Activated CD4-positive, CD25-positive, alpha-beta regulatory T cell treated with anti-CD3 and anti-CD28 coated beads, Interleukin-2, amount 50 U/mL, for 24 hours (primary cell): ENCODE results near the gene KRTAP5-5.
A peak's percentile ranks its signal among the peaks of the same experiment; 100 is the strongest.
"Not testable (repeated sequence)": the region's sequence is repeated elsewhere in the genome, so short reads cannot be mapped to it uniquely, and the experiment has no call there.

Experiments
- ATAC-seq, 2 donors: fragments of 150-1000 bp; cut with Tn5 transposase; one replicate each; pipeline ENCODE4 v1.10.0; 2021; ENCODE audit warnings: mild to moderate bottlenecking in 1 of 2, moderate library complexity in 1 of 2

Gene KRTAP5-5, protein sequence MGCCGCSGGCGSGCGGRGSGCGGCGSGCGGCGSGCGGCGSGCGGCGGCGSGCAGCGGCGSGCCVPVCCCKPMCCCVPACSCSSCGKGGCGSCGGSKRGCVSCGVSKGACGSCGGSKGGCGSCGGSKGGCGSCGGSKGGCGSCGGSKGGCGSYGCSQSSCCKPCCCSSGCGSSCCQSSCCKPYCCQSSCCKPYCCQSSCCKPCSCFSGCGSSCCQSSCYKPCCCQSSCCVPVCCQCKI

DNA sequence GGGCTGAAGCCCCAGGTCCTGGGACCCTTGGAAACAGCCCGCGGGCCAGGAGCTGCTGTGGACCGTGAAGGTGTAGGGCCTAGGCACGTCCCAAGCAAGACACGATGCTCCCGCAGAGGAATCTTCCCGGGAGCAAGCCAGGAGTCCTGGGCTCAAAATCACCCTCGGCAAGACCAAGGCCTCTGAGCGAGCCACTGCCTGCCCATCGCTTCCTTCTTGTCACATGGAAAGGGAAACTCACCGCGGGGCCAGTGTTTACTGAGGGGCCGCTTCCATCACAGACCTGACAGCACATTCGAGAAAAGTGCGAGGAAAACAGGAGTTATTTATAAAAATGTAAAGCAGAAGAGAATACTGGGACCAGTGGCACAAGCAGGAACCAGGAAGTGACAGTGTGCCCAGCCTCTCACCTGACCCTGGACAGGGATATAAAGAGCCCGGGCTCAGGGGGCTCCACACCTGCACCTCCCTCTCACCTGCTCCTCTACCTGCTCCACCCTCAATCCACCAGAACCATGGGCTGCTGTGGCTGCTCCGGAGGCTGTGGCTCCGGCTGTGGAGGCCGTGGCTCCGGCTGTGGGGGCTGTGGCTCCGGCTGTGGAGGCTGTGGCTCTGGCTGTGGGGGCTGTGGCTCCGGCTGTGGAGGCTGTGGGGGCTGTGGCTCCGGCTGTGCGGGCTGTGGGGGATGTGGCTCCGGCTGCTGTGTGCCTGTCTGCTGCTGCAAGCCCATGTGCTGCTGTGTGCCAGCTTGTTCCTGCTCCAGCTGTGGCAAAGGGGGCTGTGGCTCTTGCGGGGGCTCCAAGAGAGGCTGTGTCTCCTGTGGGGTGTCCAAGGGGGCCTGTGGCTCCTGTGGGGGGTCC lies at the start of gene KRTAP5-5:
KRTAP5-5 (plus strand) TSS at position 450 of the 860 bp plus-strand sequence; CDS start at position 516, 66 bp downstream.
- ATAC-seq, result no peak

DNA sequence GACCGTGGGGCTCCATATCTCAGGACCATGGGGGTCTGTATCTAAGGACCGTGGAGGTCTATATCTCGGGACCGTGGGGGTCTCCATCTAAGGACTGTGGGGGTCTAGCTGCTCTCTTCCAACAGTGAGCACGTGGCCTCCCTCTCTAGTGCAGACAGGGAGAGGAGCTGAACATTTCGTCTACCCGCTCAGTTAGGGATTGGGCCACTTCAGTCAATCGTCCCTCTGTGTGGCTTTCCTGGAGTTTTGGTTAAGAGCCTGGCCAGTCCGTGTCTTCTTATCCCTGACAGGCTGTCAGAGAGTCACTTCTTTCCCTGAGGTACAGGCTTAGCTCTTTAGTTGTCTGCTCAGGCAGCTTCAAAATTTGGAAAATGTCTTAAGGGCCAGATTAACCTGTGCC lies 47.6 kb upstream of the KRTAP5-5 start:
- no peak for ATAC-seq

DNA sequence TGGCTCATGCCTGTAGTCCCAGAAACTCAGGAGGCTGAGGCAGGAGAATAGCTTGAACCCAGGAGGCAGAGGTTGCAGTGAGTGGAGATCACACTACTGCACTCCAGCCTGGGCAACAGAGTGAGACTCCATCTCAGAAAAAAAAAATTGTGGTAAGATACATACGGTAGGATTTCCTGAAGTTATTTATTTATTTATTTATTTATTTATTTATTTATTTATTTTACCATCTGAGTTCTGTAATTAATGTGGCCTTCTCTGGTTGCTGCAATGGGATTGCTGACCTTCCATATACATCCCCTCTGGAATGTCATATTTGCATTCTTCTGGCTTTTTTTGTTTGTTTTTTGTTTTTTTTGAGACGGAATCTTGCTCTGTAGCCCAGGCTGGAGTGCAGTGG lies 46.7 kb upstream of the KRTAP5-5 start:
- ATAC-seq, result not testable (repeated sequence)

DNA sequence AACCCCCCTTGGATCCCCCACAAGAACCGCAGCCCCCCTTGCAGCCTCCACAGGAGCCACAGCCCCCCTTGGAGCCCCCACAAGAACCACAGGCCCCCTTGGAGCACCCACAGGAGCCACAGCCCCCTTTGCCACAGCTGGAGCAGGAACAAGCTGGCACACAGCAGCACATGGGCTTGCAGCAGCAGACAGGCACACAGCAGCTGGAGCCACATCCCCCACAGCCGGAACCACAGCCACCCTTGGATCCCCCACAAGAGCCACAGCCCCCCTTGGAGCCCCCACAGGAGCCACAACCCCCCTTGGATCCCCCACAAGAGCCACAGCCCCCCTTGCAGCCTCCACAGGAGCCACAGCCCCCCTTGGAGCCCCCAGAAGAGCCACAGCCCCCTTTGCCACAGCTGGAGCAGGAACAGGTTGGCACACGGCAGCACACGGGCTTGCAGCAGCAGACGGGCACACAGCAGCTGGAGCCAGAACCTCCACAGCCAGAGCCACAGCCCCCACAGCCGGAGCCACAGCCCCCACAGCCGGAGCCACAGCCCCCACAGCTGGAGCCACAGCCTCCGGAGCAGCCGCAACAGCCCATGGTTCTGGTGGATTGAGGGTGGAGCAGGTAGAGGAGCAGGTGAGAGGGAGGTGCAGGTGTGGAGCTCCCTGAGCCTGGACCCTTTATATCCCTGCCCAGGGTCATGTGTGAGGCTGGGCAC lies 44.8 kb upstream of the KRTAP5-5 start, which contains the start of gene KRTAP5-1:
KRTAP5-1 (minus strand) TSS at position 623 of the 710 bp plus-strand sequence; CDS start at position 589, 34 bp downstream.
- ATAC-seq, result not testable (repeated sequence)

DNA sequence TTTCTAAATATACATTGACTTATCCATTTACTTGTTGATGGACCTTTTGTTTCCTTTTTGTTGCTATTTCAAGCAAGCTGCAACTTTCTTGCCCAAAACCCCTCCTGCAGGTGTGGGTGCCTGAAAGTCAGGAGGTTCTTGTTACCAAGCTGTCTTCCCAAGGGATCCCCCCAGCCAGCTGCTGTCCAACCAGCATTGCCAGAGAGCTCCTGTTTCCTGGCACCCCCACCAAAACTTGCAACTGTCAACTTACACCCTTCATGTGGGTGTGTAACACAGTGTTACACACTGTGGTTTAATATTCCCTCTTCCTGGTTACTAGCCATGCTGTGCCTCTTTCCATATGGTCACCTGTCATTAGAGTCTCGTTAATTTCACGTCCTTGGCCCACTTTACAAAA lies 42.9 kb upstream of the KRTAP5-5 start:
- no peak for ATAC-seq

DNA sequence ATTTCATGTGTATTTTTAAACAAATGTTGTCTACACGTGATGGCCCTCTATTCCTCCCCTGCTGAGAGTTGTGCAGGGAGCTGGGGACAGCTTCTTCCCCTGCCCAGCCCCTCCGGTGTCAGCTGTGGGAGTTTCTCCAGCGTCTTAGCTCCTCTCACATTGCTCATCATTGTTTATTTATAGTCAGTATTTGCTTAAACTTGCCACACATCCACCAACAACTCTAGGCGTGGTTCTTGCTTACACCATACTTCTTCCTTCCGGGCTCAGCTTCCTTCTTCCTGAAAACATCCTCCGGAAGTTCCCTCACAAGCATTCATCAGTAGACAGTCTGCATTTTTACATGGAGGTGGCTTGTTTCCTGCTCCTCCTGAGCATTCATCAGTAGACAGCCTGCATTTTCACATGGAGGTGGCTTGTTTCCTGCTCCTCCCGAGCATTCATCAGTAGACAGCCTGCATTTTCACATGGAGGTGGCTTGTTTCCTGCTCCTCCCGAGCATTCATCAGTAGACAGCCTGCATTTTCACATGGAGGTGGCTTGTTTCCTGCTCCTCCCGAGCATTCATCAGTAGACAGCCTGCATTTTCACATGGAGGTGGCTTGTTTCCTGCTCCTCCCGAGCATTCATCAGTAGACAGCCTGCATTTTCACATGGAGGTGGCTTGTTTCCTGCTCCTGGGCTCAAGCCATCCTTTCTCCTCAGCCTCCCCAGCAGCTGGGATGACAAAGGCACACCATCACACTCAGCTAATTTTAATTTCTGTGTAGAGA lies 40.2 kb upstream of the KRTAP5-5 start:
- peak in 1 of 2 donors; percentile 38 for ATAC-seq

DNA sequence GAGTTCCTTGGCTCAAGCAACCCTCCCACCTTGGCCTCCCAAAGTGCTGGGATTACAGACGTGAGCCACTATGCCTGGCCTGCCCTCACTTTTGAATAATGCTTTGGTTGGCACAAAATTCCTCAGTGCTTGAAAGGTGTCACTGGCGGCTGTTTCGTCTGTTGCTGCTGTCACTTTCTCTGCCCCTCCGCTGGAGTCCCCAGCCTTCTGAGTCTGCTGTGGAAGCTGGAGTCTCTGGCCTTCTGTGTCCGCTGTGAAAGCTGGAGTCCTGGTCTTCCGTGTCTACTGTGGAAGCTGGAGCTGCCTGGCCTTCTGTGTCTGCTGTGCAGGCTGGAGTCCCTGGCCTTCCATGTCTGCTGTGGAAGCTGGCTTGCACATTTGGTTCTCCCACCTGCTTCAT lies 39.6 kb upstream of the KRTAP5-5 start:
- ATAC-seq, result no peak

DNA sequence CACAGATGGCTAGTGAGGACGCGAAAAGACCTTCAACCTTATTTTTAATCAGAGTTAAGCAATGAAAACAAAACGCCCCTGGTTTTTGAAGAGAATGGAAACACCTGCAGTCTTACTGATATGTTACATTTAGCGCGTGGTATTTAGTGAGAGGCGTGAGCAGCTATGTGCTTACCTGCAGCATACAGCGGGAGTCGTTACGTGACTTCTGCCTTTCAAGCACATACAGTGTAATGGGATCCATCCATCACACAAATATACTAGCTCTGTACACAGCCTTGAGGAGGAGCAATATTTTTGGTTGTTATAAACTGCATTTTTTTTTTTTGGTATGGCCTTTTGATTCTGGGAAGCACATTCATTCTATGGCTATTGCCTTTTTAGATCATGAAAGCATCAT lies 36.9 kb upstream of the KRTAP5-5 start:
- ATAC-seq, result no peak

DNA sequence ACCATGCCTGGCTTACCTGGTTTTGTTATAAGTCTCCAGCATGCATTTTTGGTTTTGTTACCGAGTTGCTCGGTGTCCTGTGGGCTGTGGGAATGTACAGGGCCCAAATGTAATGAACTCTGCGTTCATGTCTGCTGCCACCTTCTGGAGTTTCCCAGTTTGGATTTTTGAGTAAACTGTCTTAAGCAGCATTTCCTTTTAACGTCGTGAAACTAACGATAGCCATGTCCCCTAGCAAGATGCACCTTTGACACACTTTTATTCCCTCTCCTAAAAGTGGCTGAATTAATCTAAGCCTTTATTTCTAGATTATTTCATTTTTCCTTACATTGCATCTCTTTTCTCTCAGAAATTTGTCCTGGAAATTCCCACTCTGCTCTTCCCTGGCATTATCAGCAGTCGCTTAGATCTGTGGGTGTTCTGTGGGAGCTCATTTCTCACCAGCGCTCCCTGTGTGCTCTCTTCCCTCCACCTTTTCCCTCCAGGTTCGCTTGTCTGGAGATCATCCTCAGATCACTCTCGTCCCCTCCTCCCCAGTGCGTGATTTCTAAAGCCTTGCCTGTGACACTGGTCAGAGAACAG lies 33.5 kb upstream of the KRTAP5-5 start:
- ATAC-seq, result not testable (repeated sequence)

DNA sequence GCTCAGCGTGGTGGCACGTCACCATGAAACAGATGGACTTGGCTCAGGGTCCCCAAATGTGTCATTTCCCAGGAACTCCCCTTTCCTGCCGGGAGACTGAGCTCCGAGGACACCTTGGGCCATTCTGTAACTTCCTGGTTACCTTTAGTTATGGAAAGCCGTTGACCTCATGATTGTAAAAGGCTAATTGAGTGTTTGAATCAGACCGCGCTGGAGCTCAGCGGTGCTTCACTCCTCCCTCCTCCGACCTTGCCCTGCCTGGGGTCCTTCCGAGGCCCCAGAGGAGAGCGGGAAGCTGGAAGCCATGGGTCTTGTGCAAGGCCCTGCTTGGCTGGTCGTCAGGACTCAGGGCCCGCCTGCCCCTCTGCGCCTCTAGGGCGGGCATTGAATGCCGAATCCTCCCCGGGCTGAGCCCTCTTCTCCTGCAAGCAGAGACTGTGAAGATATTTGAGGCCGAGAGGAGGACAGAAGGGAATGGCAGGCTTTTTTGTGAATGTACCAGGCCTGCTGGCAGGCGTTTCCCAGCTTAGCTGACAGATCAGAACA lies 32.9 kb upstream of the KRTAP5-5 start:
- ATAC-seq, result not testable (repeated sequence)

DNA sequence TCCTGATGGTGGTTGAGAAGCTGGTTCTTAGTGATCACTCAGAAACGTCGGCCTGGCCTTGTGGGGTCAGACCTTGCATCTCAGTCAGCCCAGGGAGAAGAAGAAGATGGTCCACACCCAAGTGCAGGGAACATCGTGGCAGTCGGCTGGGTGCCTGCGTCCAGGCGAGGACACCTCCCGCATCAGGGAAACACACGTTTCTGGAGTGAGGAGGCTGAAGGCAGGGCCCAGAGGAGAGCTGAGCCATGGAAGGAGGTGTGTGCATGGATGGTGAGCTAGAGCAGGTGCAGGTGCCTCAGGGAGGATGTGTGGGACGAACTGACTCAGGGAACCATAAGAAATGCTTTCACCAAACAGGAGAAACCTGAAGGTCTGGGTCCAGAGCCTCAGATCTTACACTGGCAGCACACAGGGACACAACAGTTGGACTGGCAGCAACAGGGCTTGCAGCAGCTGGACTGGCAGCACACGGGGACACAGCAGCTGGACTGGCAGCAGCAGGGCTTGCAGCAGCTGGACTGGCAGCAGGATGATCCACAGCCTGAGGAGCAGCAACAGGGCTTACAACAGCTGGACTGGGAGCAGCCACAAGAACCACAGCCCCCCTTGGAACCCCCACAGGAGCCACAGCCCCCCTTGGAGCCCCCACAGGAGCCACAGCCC lies 32.1 kb upstream of the KRTAP5-5 start:
- ATAC-seq, result no peak

DNA sequence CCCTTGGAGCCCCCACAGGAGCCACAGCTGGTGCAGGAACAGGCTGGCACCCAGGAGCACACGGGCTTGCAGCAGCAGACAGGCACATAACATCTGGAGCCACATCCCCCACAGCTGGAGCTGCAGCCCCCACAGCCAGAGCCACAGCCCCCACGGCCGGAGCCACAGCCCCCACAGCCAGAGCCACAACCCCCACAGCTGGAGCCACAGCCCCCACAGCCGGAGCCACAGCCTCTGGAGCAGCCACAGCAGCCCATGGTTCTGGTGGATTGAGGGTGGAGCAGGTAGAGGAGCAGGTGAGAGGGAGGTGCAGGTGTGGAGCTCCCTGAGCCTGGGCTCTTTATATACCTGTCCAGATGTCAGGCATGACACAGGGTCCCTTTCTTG lies 31.6 kb upstream of the KRTAP5-5 start, which contains the start of gene KRTAP5-2:
KRTAP5-2 (minus strand) TSS at position 301 of the 387 bp plus-strand sequence; CDS start at position 257, 44 bp downstream.
- no peak for ATAC-seq

DNA sequence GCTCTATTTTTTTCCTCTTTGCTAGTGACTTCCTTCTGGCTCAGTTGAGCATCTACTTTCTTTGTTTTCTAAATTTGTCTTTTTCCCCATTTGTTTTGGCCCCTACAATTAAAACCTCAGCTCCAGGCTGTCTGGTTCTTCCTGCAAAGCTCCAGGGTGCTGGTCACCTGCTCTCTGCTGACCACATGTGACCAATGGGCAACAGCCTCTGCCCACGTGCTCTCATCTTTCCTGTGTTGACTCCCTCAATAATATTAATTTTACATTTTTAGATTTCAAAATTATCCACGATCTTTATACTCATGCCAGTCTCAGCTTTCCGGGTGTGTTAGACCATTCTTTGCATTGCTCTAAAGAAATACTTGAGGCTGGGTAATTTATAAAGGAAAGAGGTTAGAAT lies 31.2 kb upstream of the KRTAP5-5 start:
- not testable (repeated sequence) for ATAC-seq

DNA sequence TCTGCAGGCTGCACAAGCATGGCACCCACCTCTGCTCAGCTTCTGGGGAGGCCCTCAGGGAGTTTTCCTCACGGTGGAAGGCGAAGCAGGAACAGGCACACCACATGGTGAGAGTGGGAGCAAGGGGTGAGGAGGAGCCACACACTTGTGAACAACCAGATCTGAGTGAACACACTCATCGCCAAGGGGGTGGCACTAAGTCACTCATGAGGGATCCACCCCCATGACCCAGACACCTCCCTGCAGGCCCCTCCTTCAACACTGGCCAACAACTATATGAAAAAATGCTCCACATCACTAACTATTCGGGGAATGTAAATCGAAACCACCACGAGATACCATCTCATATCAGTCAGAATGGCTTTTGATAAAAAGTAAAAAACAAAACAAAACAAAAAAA lies 30.8 kb upstream of the KRTAP5-5 start:
- peak in 1 of 2 donors; percentile 49 for ATAC-seq

DNA sequence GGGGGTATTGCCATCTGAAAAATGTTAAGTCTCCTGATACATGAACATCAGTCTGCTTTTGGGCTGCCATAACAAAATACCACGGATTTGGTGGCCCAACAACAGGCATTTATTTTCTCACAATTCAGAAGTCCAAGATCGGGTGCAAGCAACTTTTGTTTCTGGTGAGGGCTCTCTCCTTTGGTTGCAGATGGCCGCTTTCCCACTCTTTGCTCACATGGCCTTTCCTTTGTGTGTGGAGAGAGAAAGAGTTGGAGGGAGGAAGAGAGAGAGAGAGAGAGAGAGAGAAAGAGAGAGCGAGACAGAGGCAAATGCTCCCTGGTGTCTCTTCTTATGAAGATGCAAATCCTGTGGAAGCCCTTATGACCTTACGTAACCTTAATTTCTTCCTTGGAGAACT lies 28.9 kb upstream of the KRTAP5-5 start:
- no peak for ATAC-seq

DNA sequence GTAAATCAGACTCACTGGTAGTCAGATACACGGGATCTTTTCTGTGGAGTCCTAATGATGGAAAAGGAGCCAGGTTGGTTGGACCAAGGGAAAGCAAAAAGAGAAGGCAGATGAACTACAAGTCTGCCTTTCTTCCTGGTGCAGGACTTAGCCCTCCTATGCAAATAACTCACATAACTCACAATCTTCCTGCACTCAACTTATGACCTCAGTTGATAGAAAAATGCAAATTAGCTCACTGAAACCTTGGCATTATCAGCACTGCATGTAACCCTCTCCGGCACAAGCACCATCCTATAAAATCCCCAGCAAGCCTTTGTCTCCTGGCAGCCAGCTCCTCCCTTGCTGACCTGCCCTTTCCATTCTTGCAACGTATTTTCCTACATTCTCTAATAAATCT lies 27.9 kb upstream of the KRTAP5-5 start:
- ATAC-seq, result not testable (repeated sequence)

DNA sequence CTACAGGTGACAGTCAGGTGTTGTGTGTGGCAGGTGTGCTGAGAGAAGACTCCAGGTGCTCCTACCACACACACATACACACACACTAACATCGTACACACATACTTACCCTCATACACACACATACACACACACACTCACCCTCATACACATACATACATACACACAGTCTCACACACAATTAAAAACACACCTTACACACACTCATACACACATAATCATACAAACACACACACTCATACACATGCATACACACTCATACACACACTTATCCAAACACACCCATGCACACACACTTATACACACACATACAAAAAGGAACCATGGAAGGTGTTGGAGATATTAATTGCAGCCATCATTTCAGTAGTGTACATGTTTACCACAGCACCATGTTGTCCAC lies 25.9 kb upstream of the KRTAP5-5 start:
- ATAC-seq, result no peak

DNA sequence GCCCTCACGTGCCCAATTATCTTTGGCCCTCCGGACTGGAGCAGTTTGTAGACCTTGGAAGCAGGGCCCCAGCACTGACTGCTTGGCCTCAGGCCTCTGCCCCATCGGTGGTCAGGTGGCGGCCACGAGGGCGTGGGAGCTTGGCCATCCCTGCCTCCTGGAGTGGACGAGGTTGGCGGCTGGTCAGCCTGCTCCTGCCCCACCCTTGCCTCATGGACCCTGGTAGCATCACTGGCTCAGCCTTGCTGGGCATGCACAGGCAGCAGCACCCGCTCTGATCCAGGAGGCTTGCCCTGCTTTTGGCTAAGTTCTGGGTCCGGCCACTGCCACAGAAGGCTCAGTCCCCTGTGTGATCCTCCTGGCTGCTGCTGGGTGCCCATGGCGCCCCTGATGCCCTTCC lies 25.4 kb upstream of the KRTAP5-5 start:
- ATAC-seq, result no peak

DNA sequence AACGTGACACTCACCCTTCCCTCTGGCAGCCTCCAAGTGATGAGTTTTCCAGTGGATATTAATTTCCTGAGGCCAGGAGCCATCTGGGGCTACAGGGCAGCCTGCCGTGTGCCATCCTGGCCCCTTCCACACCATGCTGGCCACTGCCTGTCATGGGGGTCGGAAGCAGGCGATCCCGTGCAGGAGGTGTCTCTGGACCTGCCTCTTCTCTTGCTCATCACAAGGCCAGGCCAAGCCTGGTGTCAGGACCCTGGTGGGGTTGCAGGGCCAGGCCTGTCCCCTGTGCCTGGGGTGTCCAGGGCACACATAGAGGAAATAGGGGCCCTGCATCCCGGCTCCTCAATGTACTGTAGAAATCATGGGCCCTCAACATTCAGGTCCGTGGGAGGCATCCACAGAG lies 24.9 kb upstream of the KRTAP5-5 start:
- ATAC-seq, result no peak

DNA sequence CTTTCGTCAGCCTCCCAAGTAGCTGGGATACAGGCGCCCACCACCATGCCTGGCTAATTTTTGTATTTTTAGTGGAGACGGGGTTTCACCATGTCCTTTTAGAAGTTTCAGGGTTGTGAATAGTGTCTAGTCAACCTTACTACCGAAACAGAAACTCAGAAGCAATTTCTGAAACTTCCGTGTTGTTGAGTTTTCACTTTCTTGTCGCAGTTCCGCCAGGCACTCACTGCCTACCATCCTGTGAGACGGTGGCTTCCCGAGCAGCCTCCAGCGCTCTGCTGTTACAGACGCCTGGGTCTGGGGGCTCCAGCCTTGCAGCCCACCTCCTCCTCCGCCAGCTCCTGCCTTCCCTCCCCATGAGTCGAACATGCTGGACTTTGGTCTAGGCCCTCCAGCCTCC lies 23.7 kb upstream of the KRTAP5-5 start:
- ATAC-seq, result peak; percentile 64 to 91
